Body of pancreas (tissue), 4 donors: Measurements from ENCODE around the gene PMM1. TPM values are rescaled to one million over a fixed set of nuclear protein-coding genes. Genes with fewer than 3 reads are reported as not detected.

Experiments
- ATAC-seq: fragments of 150-250 bp; one replicate; pipeline ENCODE4 v1.9.1; 2016
- DNase-seq, 4 donors: peaks; one replicate each; pipeline ENCODE4 v3.0.0-alpha.2; 2019
- H3K27ac ChIP-seq, 4 donors: fragments of 200-600 bp; sonication (generic); 1 replicate in 3 of 4; 2 replicates in 1 of 4; pipeline versions ENCODE4 v1.5.1 to v1.6.1; 2016 to 2019; ENCODE audit warnings: mild to moderate bottlenecking in 1 of 4, mixed read lengths in 1 of 4, moderate library complexity in 1 of 4
- H3K27me3 ChIP-seq, 2 donors: fragments of 200-600 bp; sonication (generic); one replicate each; pipeline ENCODE4 v1.6.0; 2016; ENCODE audit warnings: mild to moderate bottlenecking in 1 of 2
- H3K36me3 ChIP-seq, 2 donors: fragments of 200-600 bp; sonication (generic); replicated peaks in 1 of 2; 2 replicates each; pipeline ENCODE4 v1.5.1; 2016; ENCODE audit warnings: low read depth in 2 of 2; ENCODE audit not compliant: insufficient read depth in 1 of 2
- H3K4me1 ChIP-seq: fragments of 200-600 bp; sonication (generic); one replicate; pipeline ENCODE4 v1.6.0; 2016
- H3K4me3 ChIP-seq, 2 donors: fragments of 200-600 bp; sonication (generic); 1 replicate in 1 of 2; 2 replicates in 1 of 2; pipeline ENCODE4 v1.5.1; 2016 to 2019
- H3K9me3 ChIP-seq, 3 donors: fragments of 200-600 bp; sonication (generic); 1 replicate in 2 of 3; 2 replicates in 1 of 3; pipeline ENCODE4 v1.5.1; 2016
- CTCF ChIP-seq, 7 experiments: fragments of 450-650 bp in 4 of 7; fragments of 200-600 bp in 3 of 7; sonication (generic) in 3 of 7; IDR thresholded peaks; one replicate each; pipeline ENCODE4 v1.5.1; 2016 to 2019; ENCODE audit warnings: antibody characterized with exemption in 7 of 7
- POLR2A ChIP-seq, 3 donors: fragments of 450-650 bp; IDR thresholded peaks; one replicate each; pipeline ENCODE4 v1.6.1; 2016; ENCODE audit warnings: antibody characterized with exemption in 3 of 3, mild to moderate bottlenecking in 2 of 3
- WGBS, 2 donors: methylation state at CpG; one replicate each; pipeline ENCODE4 v1.1.5; 2017; 5-methylcytosine and 5-hydroxymethylcytosine counted together
- intact Hi-C: fragments of 100-400 bp; cut with DNase I; formaldehyde crosslinking; loops from one replicate; pipeline ENCODE4 v1.15.1; 2023
- total RNA-seq, 2 donors: library from RNA; depleted of rRNA; stranded (reverse); fragments of >200 nt; gene quantifications; one replicate each; pipeline ENCODE4 v1.1.0, GENCODE V29; 2016

Gene PMM1
- total RNA-seq, 2 donors from 2014 or later: 49.3 to 54.1 TPM

DNA sequence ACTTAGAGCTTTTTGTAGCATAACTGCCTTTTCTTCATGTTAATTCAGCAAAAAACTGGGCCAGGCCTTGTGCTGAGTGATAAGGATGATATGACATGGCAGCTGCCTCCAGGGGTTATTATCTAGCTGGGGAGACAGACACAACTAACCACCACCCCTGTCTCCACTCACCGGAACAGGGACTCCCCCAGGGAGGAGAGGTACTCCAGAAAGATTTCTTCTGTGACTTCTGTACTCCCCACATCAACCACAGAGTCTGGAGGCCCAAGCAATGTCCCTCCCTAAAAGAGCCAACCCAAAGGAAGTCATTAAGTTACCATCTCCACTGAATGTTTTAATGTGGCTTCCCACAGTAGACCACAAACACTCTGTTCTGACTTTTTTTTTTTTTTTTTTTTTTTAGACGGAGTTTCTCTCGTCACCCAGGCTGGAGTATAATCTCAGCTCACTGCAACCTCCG is 14.3 kb upstream of the PMM1 start:
- no peaks in the 10 kb centered on the region for H3K27me3 ChIP-seq
- no peak overlapping the region for H3K27ac ChIP-seq
- 79 to 87% methylated on average over 4 of the region's 4 CpGs for WGBS, 2 donors
- ATAC-seq (no peak), DNase-seq (no peak)
- H3K36me3 ChIP-seq: peaks cover 0 to 8% of the 10 kb centered on the region in 2 donors
- intact Hi-C loops: no loop called here
- TF ChIP-seq CTCF (IDR thresholded peaks at IDR 0.05) (no peak), POLR2A (IDR thresholded peaks at IDR 0.05) (no peak)
- no peaks in the 10 kb centered on the region for H3K9me3 ChIP-seq
- H3K4me1 ChIP-seq: no peaks in the 10 kb centered on the region
- H3K4me3 ChIP-seq: no peak overlapping the region

DNA sequence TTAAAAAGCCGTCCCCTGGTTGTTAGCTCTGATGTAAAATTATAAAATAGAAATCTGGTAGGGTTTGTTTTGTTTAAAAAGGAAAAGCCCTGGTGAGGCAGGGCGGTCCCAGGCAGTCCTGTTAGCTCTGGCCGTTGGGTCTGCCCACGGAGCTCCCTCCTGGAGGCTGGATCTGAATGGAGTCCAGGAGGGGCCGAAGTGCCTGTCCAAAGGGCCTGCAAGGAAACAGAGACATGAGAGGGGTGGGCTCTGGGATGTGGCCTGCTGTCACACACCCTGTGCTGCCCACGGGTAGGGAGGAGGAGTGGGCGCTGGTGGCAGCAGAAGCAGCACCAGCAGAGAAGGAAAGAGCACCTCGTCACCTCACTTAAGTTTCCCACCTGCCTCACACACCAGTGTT is 11.3 kb upstream of the PMM1 start:
- intact Hi-C loops: no loop called here
- H3K27me3 ChIP-seq: no peaks in the 10 kb centered on the region
- peaks cover 0 to 8% of the 10 kb centered on the region in 2 donors for H3K36me3 ChIP-seq
- TF ChIP-seq CTCF (IDR thresholded peaks at IDR 0.05) (no peak), POLR2A (IDR thresholded peaks at IDR 0.05) (no peak)
- no peaks in the 10 kb centered on the region for H3K9me3 ChIP-seq
- H3K27ac ChIP-seq: no peak overlapping the region
- H3K4me3 ChIP-seq: no peak overlapping the region
- DNase-seq (no peak), ATAC-seq (no peak)
- H3K4me1 ChIP-seq: peaks cover 8% of the 10 kb centered on the region
- 95 to 98% methylated on average over 8 of the region's 8 CpGs for WGBS, 2 donors

DNA sequence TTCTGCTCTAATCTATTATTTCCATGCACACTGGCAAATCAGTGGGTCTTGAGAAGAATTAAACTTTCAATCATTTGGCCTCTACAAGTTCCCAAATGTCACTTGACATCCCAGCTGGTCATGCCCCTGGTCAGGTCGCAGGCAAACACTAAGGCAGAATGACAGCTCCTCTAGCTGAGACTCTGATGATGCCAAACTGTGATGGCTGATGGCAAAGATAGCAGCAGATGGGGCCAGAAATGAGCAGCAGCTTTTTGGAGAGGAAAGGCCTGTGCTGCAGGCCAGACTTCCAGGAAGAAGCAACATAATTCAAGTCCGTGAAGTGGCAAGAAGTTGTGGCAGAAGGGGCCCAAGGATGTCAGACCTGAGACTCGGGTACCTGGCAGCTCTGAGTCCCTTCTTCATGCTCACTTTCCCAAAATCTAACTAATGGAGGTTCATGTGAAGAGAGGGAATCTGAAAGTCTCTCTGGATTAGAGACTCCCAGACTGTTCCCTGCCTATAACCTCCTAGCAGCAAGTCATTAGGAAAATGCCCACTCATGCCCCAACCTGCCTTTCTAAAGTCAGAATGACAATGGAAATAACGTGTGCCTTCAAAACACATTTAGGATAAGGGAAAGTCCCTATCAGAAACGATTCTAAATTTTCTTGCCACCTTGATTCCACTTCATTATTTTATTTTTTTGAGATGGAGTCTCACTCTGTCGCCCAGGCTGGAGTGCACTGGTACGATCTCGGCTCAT is 9.4 kb upstream of the PMM1 start:
- no peak for DNase-seq
- peaks cover 0 to 8% of the 10 kb centered on the region in 2 donors for H3K36me3 ChIP-seq

DNA sequence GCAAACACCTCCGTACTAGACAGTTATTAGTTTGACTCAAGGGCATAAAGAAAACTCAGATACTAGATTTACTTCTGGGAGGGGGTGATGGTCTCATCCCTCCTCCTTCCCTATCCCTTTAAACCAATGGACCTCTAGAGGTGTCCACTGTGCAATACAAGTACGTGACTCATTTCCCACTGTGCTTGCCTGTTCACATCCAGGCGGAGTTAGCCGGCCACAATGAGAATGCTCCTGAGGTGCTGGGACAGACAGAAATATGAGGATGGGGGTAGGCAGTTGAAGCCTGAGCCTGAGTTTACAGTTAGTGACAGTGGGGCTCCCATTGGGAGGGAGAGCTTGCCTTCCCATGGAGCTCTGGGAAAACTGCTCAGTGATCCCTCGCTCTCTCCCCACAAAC is 8.4 kb upstream of the PMM1 start:
- no peak overlapping the region for H3K27ac ChIP-seq
- DNase-seq: no peak
- 88 to 90% methylated on average over 4 to 5 of the region's 5 CpGs for WGBS, 2 donors

More for the DNA sequence above, 9.4 kb upstream of the PMM1 start:
- intact Hi-C loops: loop anchor here (5.0 kb wide), 1 partner anchor 47 kb away; no protein-coding TSS in a partner anchor
- Histone ChIP-seq H3K4me1 (peaks cover 8% of the 10 kb centered on the region), H3K27ac (no peak overlapping the region), H3K27me3 (no peaks in the 10 kb centered on the region), H3K9me3 (no peaks in the 10 kb centered on the region), H3K4me3 (no peak overlapping the region)
- TF ChIP-seq CTCF (IDR thresholded peaks at IDR 0.05) (no peak), POLR2A (IDR thresholded peaks at IDR 0.05) (no peak)
- 80 to 83% methylated on average over 7 to 8 of the region's 8 CpGs for WGBS, 2 donors
- no peak for ATAC-seq

More for the DNA sequence above, 8.4 kb upstream of the PMM1 start:
- no peaks in the 10 kb centered on the region for H3K9me3 ChIP-seq
- H3K27me3 ChIP-seq: no peaks in the 10 kb centered on the region
- H3K4me1 ChIP-seq: peaks cover 8% of the 10 kb centered on the region
- intact Hi-C loops: loop anchor here (5.0 kb wide), 1 partner anchor 46 kb away; no protein-coding TSS in a partner anchor
- TF ChIP-seq CTCF (IDR thresholded peaks at IDR 0.05) (no peak), POLR2A (IDR thresholded peaks at IDR 0.05) (no peak)
- ATAC-seq: no peak
- no peak overlapping the region for H3K4me3 ChIP-seq
- peaks cover 0 to 6% of the 10 kb centered on the region in 2 donors for H3K36me3 ChIP-seq
